Forelimb muscle (tissue), 1 donor: Measurements from ENCODE around the gene LRMDA. TPM values are rescaled to one million over a fixed set of nuclear protein-coding genes. Genes with fewer than 3 reads are reported as not detected.
"Not testable (repeated sequence)": the region's sequence is repeated elsewhere in the genome, so short reads cannot be mapped to it uniquely, and the experiment has no call there.

Experiments used
- DNase-seq: peaks from one replicate; pipeline ENCODE4 v3.0.0-alpha.2; 2013; ENCODE audit warnings: low read depth
- polyA plus RNA-seq: library from polyadenylated mRNA; unstranded; fragments of 120-200 nt; gene quantifications from one replicate; pipeline ENCODE4 v1.2.1, GENCODE V29; 2013; ENCODE audit not compliant: insufficient read length

Gene LRMDA
- polyA plus RNA-seq, 1 donor = 5.1 TPM

- no peak for DNase-seq
Measured at GRCh38 chr10:75582102-75582501, 150.7 kb downstream of the LRMDA start.

DNA sequence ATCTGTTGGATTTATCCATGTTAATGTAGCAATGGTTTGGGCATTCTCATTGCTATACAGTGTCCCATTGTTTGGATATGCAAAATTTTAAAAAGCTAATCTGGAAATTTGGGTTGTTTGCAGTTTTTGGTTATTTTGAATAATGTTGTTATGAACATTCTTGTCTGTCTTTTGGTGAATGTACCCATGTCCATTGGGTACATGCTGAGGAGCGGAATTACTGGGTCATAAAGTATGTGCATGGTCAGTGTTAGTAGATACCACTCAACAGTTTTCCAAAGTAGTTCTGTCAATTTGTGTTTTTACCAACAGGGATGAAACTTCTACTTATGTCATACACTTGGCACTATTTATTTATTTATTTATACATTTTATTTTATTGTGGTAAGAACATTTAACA, 153.9 kb downstream of the LRMDA start:
- no peak for DNase-seq

GRCh38 chr10:75586814-75587213, 155.4 kb downstream of the LRMDA start:
- no peak for DNase-seq

DNA sequence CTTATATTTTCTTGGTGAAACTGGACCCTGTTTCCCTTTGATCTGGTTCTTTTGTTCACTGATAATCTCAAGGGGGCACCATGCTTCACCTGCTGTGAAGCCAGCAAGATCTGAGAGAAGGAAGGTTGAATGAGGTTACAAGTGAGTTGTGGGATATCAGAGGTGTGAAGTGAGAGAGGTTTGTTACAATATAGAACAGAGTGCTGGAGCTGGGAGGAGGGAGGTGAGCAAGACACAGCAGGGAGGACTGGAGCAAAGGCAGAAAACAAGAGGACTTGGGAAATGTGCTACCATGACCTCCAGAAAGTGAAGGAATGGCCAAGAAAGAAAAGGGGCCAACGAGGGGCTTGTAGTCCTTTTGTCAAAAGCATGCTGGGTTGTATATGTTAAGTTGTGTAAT, 156.6 kb downstream of the LRMDA start:
- no peak for DNase-seq

GRCh38 chr10:75589895-75590654, 158.7 kb downstream of the LRMDA start:
- DNase-seq = no peak

DNA sequence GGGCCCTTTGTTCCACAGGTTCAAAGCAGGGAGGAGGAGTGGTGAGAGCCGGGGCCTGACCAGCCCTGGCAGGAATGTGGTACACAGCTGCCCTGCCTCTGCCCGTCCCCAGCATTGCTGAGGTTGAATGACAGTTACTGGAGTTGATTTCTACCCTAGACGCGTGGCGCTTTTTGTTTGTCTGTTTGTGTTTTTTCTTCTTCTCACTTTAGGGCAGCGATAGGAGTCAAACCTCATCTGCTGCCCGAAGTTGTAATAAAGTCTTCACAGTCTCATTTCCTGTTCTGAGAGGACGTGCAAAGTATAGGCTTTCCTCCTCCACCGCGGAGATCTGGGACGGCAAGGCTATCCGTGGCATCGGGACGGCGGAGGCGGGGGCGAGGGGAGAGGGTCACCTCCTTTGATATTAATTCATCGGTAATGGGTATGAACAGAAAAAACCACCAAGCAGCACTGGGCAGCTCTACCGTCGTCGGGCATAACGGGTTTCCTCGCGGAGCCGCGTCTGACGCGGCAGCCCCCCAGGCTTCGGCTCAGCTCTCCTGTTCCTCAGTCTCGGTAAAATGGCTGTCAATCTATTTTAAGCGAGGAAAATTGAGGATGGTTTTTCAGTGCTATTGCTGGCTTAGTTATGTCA, 160.8 kb downstream of the LRMDA start:
- DNase-seq = no peak

DNA sequence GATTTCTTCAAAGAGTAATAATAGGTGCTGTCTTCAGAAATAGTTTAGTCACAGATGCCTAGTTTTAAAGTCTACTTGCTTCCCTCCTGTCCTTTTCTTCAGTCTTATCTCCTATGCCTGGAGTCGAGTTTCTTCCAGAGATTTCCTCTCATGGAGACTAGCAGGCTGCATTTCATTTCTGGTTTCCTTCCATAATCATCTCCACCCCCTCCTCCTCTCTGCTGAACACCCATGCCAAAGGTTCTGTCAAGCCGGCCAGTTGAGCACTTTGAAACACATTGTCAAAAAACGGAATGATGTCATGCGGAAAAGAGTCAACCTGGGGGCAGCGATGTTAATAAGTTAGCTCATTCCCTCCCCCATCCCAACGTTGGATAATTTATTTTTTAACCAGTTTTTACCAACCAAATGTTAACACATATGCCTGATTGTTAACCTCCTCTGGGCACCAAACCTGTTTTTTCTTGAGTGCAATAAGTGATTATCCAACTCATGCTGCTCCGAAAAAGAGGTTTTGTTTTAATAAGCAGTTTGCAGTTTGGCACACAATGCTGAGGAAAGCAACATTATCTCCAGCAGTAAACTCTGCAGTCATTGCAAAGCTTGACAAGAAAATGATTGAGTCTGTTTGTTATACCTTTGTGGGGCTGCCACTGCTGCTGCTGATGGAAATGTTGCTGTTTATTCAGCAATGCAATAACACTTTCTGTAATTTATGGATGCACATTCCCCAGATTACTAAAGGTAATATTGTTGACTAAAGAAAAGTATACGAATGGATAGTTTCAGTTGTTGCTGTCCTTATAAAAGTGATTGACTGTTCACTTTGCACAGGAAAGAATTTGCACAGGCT, 161.6 kb downstream of the LRMDA start:
- no peak for DNase-seq

GRCh38 chr10:75593692-75594556, 162.5 kb downstream of the LRMDA start:
- DNase-seq = no peak

- no peak for DNase-seq
Measured at GRCh38 chr10:75596930-75597620, 165.7 kb downstream of the LRMDA start.

- no peak for DNase-seq
Measured at GRCh38 chr10:75597773-75598440, 166.5 kb downstream of the LRMDA start.

- DNase-seq = no peak
Measured at GRCh38 chr10:75598998-75599397, 167.6 kb downstream of the LRMDA start.

DNA sequence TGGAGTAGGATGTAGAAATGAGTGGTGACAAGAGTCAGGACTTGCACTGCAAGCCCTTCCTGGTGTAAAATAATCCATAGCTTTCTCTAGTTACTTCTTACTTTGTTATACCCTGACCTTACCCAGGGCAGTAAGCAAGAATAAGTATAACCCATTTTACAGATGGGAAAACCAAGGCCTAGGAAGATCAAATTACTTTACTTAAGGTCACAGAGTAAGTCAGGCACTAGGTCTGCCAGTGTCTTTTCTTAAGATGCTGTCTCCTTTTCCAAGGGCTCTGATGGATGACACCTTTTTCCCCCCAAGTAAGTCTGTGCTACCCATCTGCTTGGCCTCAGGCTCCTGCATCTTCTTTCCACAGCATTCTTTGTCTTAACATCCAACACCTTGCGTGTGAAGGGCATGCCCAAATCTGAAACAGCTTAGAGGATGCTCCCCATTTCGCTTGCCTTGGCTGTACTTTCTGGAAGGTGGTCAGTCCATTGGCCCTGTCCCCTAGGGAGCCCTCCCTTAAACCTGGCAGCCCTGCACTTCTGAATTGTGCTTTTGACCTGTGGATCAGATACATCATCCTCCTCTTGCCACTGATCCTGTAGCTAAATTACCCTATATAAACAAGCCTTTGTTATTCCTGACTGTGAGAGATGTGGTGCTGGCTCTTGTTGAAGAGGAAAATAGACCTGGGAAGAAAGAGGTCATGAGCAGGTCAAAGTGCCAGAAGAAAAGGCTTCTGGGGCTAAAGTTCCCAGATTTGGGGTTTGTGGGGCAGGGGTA, 168.6 kb downstream of the LRMDA start:
- DNase-seq = no peak

DNA sequence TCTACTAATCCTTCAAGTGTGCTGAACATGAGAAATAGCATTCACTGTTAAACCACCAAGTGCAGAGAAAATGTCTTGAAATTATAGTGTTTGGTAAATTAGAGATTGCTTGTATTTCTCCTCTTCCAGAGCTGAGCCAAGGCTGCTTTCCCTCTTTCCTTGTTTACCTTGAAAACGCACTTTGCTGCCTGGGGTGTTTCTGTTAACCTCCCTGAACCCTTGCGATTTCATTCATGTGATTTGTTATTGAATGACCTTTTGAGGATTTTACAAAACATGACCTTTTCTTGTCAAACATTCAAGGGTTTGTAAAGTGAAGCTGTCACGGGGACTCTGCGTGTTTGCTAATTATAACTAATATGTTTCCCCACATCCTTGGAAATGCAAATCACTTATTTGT, 169.4 kb downstream of the LRMDA start:
- DNase-seq = no peak

DNA sequence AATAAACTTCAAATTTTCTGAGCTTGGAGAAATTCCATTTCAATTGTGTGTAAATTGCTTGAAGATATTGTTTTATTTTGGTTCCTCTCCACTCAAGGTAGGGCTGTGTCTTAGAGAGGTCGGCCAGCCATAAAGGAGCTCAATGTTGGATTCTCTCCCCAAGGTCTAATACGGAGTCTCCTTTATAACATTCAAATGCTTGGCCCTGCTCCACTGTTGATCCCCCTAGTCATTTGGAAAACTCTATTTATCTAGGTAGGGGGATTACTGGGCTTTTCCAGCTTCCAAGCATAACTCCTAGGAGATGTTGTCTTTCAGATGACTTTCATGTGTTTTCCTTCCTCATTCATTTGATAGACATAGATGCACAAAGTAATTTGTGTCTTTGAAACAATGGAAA, 170.9 kb downstream of the LRMDA start:
- peak; percentile 40 for DNase-seq

DNA sequence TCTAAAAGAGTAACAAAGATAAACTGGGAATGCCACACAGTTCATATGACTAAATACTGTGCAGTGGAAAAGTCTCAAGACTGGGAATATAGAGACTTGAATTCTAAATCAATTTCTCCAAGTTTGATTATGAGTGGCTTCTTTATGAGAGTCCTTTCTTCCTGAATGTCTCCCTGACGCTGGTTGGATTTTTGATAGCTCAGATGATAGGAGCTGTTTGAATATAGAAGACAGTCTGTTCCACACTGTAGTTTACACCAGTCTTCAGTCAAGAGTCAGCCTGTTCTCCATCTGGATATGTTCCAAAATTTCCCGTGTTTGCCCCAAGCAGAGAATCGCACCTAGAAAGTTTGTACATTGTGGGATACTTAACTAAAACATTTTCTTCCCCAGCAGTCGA, 173.7 kb downstream of the LRMDA start:
- no peak for DNase-seq

DNA sequence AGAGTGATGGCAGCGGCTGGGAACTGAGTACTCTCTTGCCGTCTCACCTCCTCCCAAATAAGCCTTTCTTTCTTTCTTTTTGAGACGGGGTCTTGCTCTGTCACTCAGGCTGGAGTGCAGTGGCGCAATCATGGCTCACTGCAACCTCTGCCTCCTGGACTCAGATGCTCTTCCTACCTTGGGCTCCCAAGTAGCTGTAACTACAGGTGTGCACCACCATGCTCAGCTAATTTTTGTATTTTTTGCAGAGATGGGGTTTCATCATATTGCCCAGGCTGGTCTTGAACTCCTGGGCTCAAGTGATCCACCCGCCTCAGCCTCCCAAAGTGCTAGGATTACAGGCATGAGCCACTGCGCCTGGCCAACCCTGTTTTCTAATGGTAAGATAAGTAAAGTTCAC, 174.4 kb downstream of the LRMDA start:
- not testable (repeated sequence) for DNase-seq

DNA sequence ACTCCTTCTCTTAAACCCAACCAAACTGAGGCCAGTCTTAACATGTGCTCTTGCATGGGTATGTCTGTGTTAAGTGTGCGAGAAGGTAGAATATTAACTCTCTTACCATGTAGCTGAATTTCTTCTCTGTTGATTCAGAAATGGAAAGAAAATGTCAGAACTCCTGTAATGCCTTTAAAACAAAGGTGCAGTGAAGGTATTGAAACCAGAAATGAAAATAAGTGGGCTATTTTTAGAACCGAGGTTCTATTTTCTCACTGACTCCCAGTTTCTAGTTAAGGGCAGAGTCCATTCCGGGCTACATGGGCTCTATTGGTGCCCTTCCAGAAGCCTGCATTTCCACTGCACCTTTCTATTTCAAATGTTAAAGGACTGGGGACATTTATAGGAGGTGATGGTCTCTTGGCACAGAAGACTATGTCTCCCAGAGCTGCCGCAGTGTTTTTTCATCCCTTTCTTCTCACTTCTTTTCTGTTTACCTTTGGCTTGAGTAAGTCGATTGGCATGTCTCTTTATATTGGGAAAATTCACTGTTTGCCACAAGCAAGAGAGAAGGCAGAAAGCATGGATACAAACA, 174.9 kb downstream of the LRMDA start:
- no peak for DNase-seq

- DNase-seq = no peak
Measured at GRCh38 chr10:75607576-75607975, 176.2 kb downstream of the LRMDA start.

- DNase-seq = no peak
Measured at GRCh38 chr10:75610183-75610582, 178.8 kb downstream of the LRMDA start.
